Mesenteric fat pad (tissue), 1 donor: ENCODE results near the gene ARHGAP28. TPM values are rescaled to one million over a fixed set of nuclear protein-coding genes. Genes with fewer than 3 reads are reported as not detected.

Experiments
- DNase-seq: peaks from one replicate; pipeline ENCODE4 v3.0.0-alpha.2; 2020; ENCODE audit warnings: low spot score
- total RNA-seq: library from RNA; stranded (reverse); fragmentation: NEBNext Ultra II Directional; extraction: Animal tissue kit (Norgen Biotek cat#: 25700); gene quantifications from one replicate; pipeline ENCODE4 v1.2.1, GENCODE V29; 2021
- donor health status: DM: yes; HTN: yes; CAD: no.

ARHGAP28 gene
- total RNA-seq, 1 donor from 2014 or later = 9.1 TPM

GRCh38 chr18:6732952-6733351 lies 3.4 kb downstream of the ARHGAP28 start:
- DNase-seq = no peak

GRCh38 chr18:6733758-6734157 lies 4.2 kb downstream of the ARHGAP28 start:
- DNase-seq = no peak

- no peak for DNase-seq
Observed at GRCh38 chr18:6734726-6735430, 5.4 kb downstream of the ARHGAP28 start.

GRCh38 chr18:6737833-6738232 lies 8.3 kb downstream of the ARHGAP28 start:
- DNase-seq = no peak

GRCh38 chr18:6738622-6739021 lies 9.1 kb downstream of the ARHGAP28 start:
- no peak for DNase-seq

GRCh38 chr18:6741232-6741663 lies 11.7 kb downstream of the ARHGAP28 start:
- no peak for DNase-seq

- DNase-seq = no peak
Observed at GRCh38 chr18:6741786-6742185, 12.3 kb downstream of the ARHGAP28 start.

GRCh38 chr18:6743999-6744398 lies 14.5 kb downstream of the ARHGAP28 start:
- DNase-seq = no peak

- DNase-seq = no peak
Observed at GRCh38 chr18:6744816-6745455, 15.4 kb downstream of the ARHGAP28 start.

- no peak for DNase-seq
Observed at GRCh38 chr18:6745504-6746031, 16.1 kb downstream of the ARHGAP28 start.

- no peak for DNase-seq
Observed at GRCh38 chr18:6746386-6746960, 17.0 kb downstream of the ARHGAP28 start.

GRCh38 chr18:6747646-6748045 lies 18.1 kb downstream of the ARHGAP28 start:
- no peak for DNase-seq

GRCh38 chr18:6748241-6748640 lies 18.7 kb downstream of the ARHGAP28 start:
- no peak for DNase-seq

- DNase-seq = no peak
Observed at GRCh38 chr18:6750411-6750810, 20.9 kb downstream of the ARHGAP28 start.

GRCh38 chr18:6751222-6751621 lies 21.7 kb downstream of the ARHGAP28 start:
- no peak for DNase-seq

GRCh38 chr18:6752202-6752860 lies 22.8 kb downstream of the ARHGAP28 start:
- no peak for DNase-seq

GRCh38 chr18:6755107-6755506 lies 25.6 kb downstream of the ARHGAP28 start:
- DNase-seq = no peak

- DNase-seq = no peak
Observed at GRCh38 chr18:6757931-6758330, 28.4 kb downstream of the ARHGAP28 start.

GRCh38 chr18:6759579-6759978 lies 30.1 kb downstream of the ARHGAP28 start:
- DNase-seq = no peak

GRCh38 chr18:6763524-6763923 lies 34.0 kb downstream of the ARHGAP28 start:
- DNase-seq = no peak

- DNase-seq = no peak
Observed at GRCh38 chr18:6764382-6764781, 34.9 kb downstream of the ARHGAP28 start.

GRCh38 chr18:6773777-6774176 lies 44.3 kb downstream of the ARHGAP28 start:
- no peak for DNase-seq
